MM.1S (cell line): ENCODE data around the gene AK9.

ENCODE experiments used
- DNase-seq: peaks from one replicate; pipeline ENCODE4 v3.0.0-alpha.2; 2015
- H2AFZ ChIP-seq: fragments of 300-600 bp; sonication (generic); 2 replicates; pipeline ENCODE4 v1.6.0; 2016; ENCODE audit warnings: antibody characterized with exemption, low read length
- H3F3A ChIP-seq: fragments of 300-600 bp; sonication (generic); 2 replicates; pipeline ENCODE4 v1.6.1; 2016; ENCODE audit warnings: mild to moderate bottlenecking, antibody characterized with exemption, low read length, moderate library complexity, mixed read lengths; ENCODE audit not compliant: insufficient read depth
- H3K27ac ChIP-seq: fragments of 300-600 bp; sonication (generic); 2 replicates; pipeline ENCODE4 v1.5.1; 2016; ENCODE audit warnings: mild to moderate bottlenecking, low read length
- H3K27me3 ChIP-seq: fragments of 300-600 bp; sonication (generic); replicated peaks from 2 replicates; pipeline ENCODE4 v1.6.0; 2016; ENCODE audit warnings: low read length; ENCODE audit not compliant: insufficient read depth
- H3K36me3 ChIP-seq: fragments of 300-600 bp; sonication (generic); replicated peaks from 2 replicates; pipeline ENCODE4 v1.6.1; 2016; ENCODE audit warnings: mild to moderate bottlenecking, low read length, mixed read lengths; ENCODE audit not compliant: insufficient read depth
- H3K4me1 ChIP-seq: fragments of 300-600 bp; sonication (generic); 2 replicates; pipeline ENCODE4 v1.6.1; 2016; ENCODE audit warnings: low read length, mixed read lengths
- H3K4me2 ChIP-seq: fragments of 300-600 bp; sonication (generic); 2 replicates; pipeline ENCODE4 v1.6.0; 2016; ENCODE audit warnings: low read depth, low read length
- H3K4me3 ChIP-seq: fragments of 300-600 bp; sonication (generic); 2 replicates; pipeline ENCODE4 v1.5.1; 2016; ENCODE audit warnings: low read length, mixed read lengths
- H3K79me2 ChIP-seq: fragments of 300-600 bp; sonication (generic); 2 replicates; pipeline ENCODE4 v1.6.1; 2016; ENCODE audit warnings: mixed run types, low read length, mixed read lengths
- H3K9ac ChIP-seq: fragments of 300-600 bp; sonication (generic); 2 replicates; pipeline ENCODE4 v1.6.1; 2016; ENCODE audit warnings: low read length, mixed read lengths
- H3K9me2 ChIP-seq: fragments of 300-600 bp; sonication (generic); replicated peaks from 2 replicates; pipeline ENCODE4 v1.6.1; 2016; ENCODE audit warnings: mild to moderate bottlenecking, low read length, mixed read lengths; ENCODE audit not compliant: insufficient read depth
- H3K9me3 ChIP-seq: fragments of 300-600 bp; sonication (generic); replicated peaks from 2 replicates; pipeline ENCODE4 v1.6.1; 2016; ENCODE audit warnings: mild to moderate bottlenecking, low read length, mixed read lengths; ENCODE audit not compliant: insufficient read depth
- H4K20me1 ChIP-seq: fragments of 300-600 bp; sonication (generic); 2 replicates; pipeline ENCODE4 v1.6.1; 2016; ENCODE audit warnings: mild to moderate bottlenecking, low read length, moderate library complexity, mixed read lengths; ENCODE audit not compliant: insufficient read depth
- CTCF ChIP-seq: fragments of 300-600 bp; sonication (generic); IDR thresholded peaks from 2 replicates; pipeline ENCODE4 v1.5.1; 2016; ENCODE audit warnings: antibody characterized with exemption, low read length, mixed read lengths
- EZH2 ChIP-seq: fragments of 300-600 bp; sonication (generic); optimal IDR thresholded peaks from 2 replicates; pipeline ENCODE3; 2017; ENCODE audit warnings: low read depth, mild to moderate bottlenecking, antibody characterized with exemption, low read length, mixed read lengths
- EZH2phosphoT487 ChIP-seq: fragments of 300-600 bp; sonication (generic); IDR thresholded peaks from 2 replicates; pipeline ENCODE4 v1.6.1; 2018; ENCODE audit warnings: antibody characterized with exemption, low read length

Gene AK9

GRCh38 chr6:109722564-109723254, 31.7 kb upstream of the AK9 start:
- H3K9ac ChIP-seq = no peak overlapping the region

GRCh38 chr6:109722011-109722410, 31.0 kb upstream of the AK9 start:
- no peak overlapping the region for H3K4me2 ChIP-seq
- no peaks in the 10 kb centered on the region for H3K4me1 ChIP-seq
- no peak overlapping the region for H3K27ac ChIP-seq
- no peak overlapping the region for H2AFZ ChIP-seq
- H4K20me1 ChIP-seq = no peaks in the 10 kb centered on the region
- H3K9me2 ChIP-seq = no peaks in the 10 kb centered on the region
- H3K27me3 ChIP-seq = no peaks in the 10 kb centered on the region
- DNase-seq = no peak
- TF ChIP-seq EZH2phosphoT487 (no peak), CTCF (no peak), EZH2 (no peak)
- H3K36me3 ChIP-seq = no peaks in the 10 kb centered on the region
- H3K79me2 ChIP-seq = no peaks in the 10 kb centered on the region
- H3K9ac ChIP-seq = no peak overlapping the region
- H3K9me3 ChIP-seq = no peaks in the 10 kb centered on the region
- H3F3A ChIP-seq = no peaks in the 10 kb centered on the region
- H3K4me3 ChIP-seq = no peak overlapping the region

More at GRCh38 chr6:109722564-109723254, 31.7 kb upstream of the AK9 start:
- H4K20me1 ChIP-seq = no peaks in the 10 kb centered on the region
- no peaks in the 10 kb centered on the region for H3K79me2 ChIP-seq
- no peaks in the 10 kb centered on the region for H3K9me2 ChIP-seq
- H3K4me2 ChIP-seq = no peak overlapping the region
- no peak overlapping the region for H2AFZ ChIP-seq
- no peak for TF ChIP-seq CTCF
- no peak for TF ChIP-seq EZH2
- no peak for TF ChIP-seq EZH2phosphoT487
- H3K4me3 ChIP-seq = no peak overlapping the region
- no peaks in the 10 kb centered on the region for H3K36me3 ChIP-seq
- no peaks in the 10 kb centered on the region for H3K4me1 ChIP-seq
- no peak for DNase-seq
- no peaks in the 10 kb centered on the region for H3K9me3 ChIP-seq
- H3F3A ChIP-seq = no peaks in the 10 kb centered on the region
- H3K27ac ChIP-seq = no peak overlapping the region
- no peaks in the 10 kb centered on the region for H3K27me3 ChIP-seq

- H3K79me2 ChIP-seq = no peaks in the 10 kb centered on the region
- no peak overlapping the region for H3K27ac ChIP-seq
- no peak overlapping the region for H3K4me3 ChIP-seq
- H2AFZ ChIP-seq = no peak overlapping the region
- H3K27me3 ChIP-seq = no peaks in the 10 kb centered on the region
- no peak for DNase-seq
- H3K4me1 ChIP-seq = no peaks in the 10 kb centered on the region
- H3K9me2 ChIP-seq = no peaks in the 10 kb centered on the region
- no peaks in the 10 kb centered on the region for H3F3A ChIP-seq
- H3K9me3 ChIP-seq = no peaks in the 10 kb centered on the region
- H3K4me2 ChIP-seq = no peak overlapping the region
- TF ChIP-seq EZH2phosphoT487 (no peak), EZH2 (no peak), CTCF (no peak)
- no peaks in the 10 kb centered on the region for H3K36me3 ChIP-seq
- H4K20me1 ChIP-seq = no peaks in the 10 kb centered on the region
- H3K9ac ChIP-seq = no peak overlapping the region
These were observed 29.3 kb upstream of the AK9 start for GRCh38 chr6:109720311-109720710.
